Skeletal muscle tissue (tissue), 4 donors: ENCODE results near the gene CSRNP3. TPM values are rescaled to one million over a fixed set of nuclear protein-coding genes. Genes with fewer than 3 reads are reported as not detected.

ENCODE experiments used
- H3K27ac ChIP-seq: one replicate; pipeline ENCODE4 v1.7.0; 2013; ENCODE audit warnings: mild to moderate bottlenecking, low read depth, low read length, inconsistent platforms
- H3K27me3 ChIP-seq, 3 donors: one replicate each; pipeline ENCODE4 v1.7.0; 2013; ENCODE audit warnings: low read length in 3 of 3; ENCODE audit not compliant: control insufficient read depth in 3 of 3, insufficient read depth in 3 of 3
- H3K36me3 ChIP-seq, 3 donors: one replicate each; pipeline ENCODE4 v1.7.0; 2013; ENCODE audit warnings: low read length in 3 of 3; ENCODE audit not compliant: control insufficient read depth in 3 of 3, insufficient read depth in 3 of 3
- H3K4me1 ChIP-seq, 3 donors: one replicate each; pipeline ENCODE4 v1.7.0; 2013; ENCODE audit warnings: low read length in 3 of 3, mild to moderate bottlenecking in 3 of 3; ENCODE audit not compliant: control insufficient read depth in 3 of 3, insufficient read depth in 3 of 3
- H3K4me3 ChIP-seq, 3 donors: one replicate each; pipeline ENCODE4 v1.7.0; 2013; ENCODE audit warnings: low read length in 3 of 3
- H3K9ac ChIP-seq, 3 donors: one replicate each; pipeline ENCODE4 v1.7.0; 2013; ENCODE audit warnings: low read length in 3 of 3, mild to moderate bottlenecking in 3 of 3, moderate library complexity in 2 of 3, low read depth in 1 of 3
- H3K9me3 ChIP-seq, 3 donors: one replicate each; pipeline ENCODE4 v1.7.0; 2013; ENCODE audit warnings: low read length in 3 of 3; ENCODE audit not compliant: control insufficient read depth in 3 of 3
- total RNA-seq: library from RNA; depleted of rRNA; stranded (reverse); fragments of >200 nt; gene quantifications from one replicate; pipeline ENCODE4 v1.2.3, GENCODE V29; 2014
- donor health status: Osteomylitis.

CSRNP3 gene
- total RNA-seq, 1 donor from 2014 or later = 18.8 TPM

- H3K27ac ChIP-seq = no peak overlapping the region
- no peaks in the 10 kb centered on the region for H3K4me1 ChIP-seq
- H3K27me3 ChIP-seq = no peaks in the 10 kb centered on the region
- no peaks in the 10 kb centered on the region for H3K9me3 ChIP-seq
- no peaks in the 10 kb centered on the region for H3K36me3 ChIP-seq
- no peak overlapping the region for H3K4me3 ChIP-seq
- H3K9ac ChIP-seq = no peak overlapping the region
Observed at GRCh38 chr2:165436559-165436958, 32.9 kb upstream of the CSRNP3 start.

GRCh38 chr2:165440367-165440766, 29.1 kb upstream of the CSRNP3 start:
- Histone ChIP-seq H3K36me3 (no peaks in the 10 kb centered on the region), H3K9ac (no peak overlapping the region), H3K27ac (no peak overlapping the region), H3K27me3 (no peaks in the 10 kb centered on the region), H3K9me3 (no peaks in the 10 kb centered on the region), H3K4me3 (no peak overlapping the region), H3K4me1 (no peaks in the 10 kb centered on the region)

- no peaks in the 10 kb centered on the region for H3K36me3 ChIP-seq
- H3K27me3 ChIP-seq = no peaks in the 10 kb centered on the region
- H3K4me3 ChIP-seq = no peak overlapping the region
- H3K4me1 ChIP-seq = no peaks in the 10 kb centered on the region
- H3K9ac ChIP-seq = no peak overlapping the region
- H3K9me3 ChIP-seq = no peaks in the 10 kb centered on the region
- no peak overlapping the region for H3K27ac ChIP-seq
Observed at GRCh38 chr2:165443511-165443910, 26.0 kb upstream of the CSRNP3 start.

GRCh38 chr2:165448406-165448805, 21.1 kb upstream of the CSRNP3 start:
- no peaks in the 10 kb centered on the region for H3K9me3 ChIP-seq
- no peaks in the 10 kb centered on the region for H3K27me3 ChIP-seq
- no peak overlapping the region for H3K9ac ChIP-seq
- H3K36me3 ChIP-seq = no peaks in the 10 kb centered on the region
- H3K27ac ChIP-seq = no peak overlapping the region
- H3K4me3 ChIP-seq = no peak overlapping the region
- no peaks in the 10 kb centered on the region for H3K4me1 ChIP-seq

- H3K9ac ChIP-seq = no peak overlapping the region
- H3K36me3 ChIP-seq = no peaks in the 10 kb centered on the region
- no peak overlapping the region for H3K27ac ChIP-seq
- H3K4me1 ChIP-seq = no peaks in the 10 kb centered on the region
- H3K4me3 ChIP-seq = no peak overlapping the region
- H3K9me3 ChIP-seq = no peaks in the 10 kb centered on the region
- H3K27me3 ChIP-seq = no peaks in the 10 kb centered on the region
Observed at GRCh38 chr2:165450156-165450555, 19.3 kb upstream of the CSRNP3 start.

GRCh38 chr2:165452327-165452726, 17.2 kb upstream of the CSRNP3 start:
- H3K4me3 ChIP-seq = no peak overlapping the region
- H3K27ac ChIP-seq = no peak overlapping the region
- no peaks in the 10 kb centered on the region for H3K27me3 ChIP-seq
- no peaks in the 10 kb centered on the region for H3K4me1 ChIP-seq
- no peaks in the 10 kb centered on the region for H3K36me3 ChIP-seq
- no peaks in the 10 kb centered on the region for H3K9me3 ChIP-seq
- no peak overlapping the region for H3K9ac ChIP-seq

GRCh38 chr2:165453561-165454094, 15.9 kb upstream of the CSRNP3 start:
- no peak overlapping the region for H3K4me3 ChIP-seq
- H3K9ac ChIP-seq = no peak overlapping the region

GRCh38 chr2:165454905-165455304, 14.6 kb upstream of the CSRNP3 start:
- Histone ChIP-seq H3K9me3 (no peaks in the 10 kb centered on the region), H3K4me1 (no peaks in the 10 kb centered on the region), H3K27ac (no peak overlapping the region), H3K27me3 (no peaks in the 10 kb centered on the region), H3K36me3 (no peaks in the 10 kb centered on the region), H3K4me3 (no peak overlapping the region), H3K9ac (no peak overlapping the region)

More at GRCh38 chr2:165453561-165454094, 15.9 kb upstream of the CSRNP3 start:
- Histone ChIP-seq H3K9me3 (no peaks in the 10 kb centered on the region), H3K27ac (no peak overlapping the region), H3K36me3 (no peaks in the 10 kb centered on the region), H3K4me1 (no peaks in the 10 kb centered on the region), H3K27me3 (no peaks in the 10 kb centered on the region)

- Histone ChIP-seq H3K27ac (no peak overlapping the region), H3K36me3 (no peaks in the 10 kb centered on the region), H3K9ac (no peak overlapping the region), H3K27me3 (no peaks in the 10 kb centered on the region), H3K4me1 (no peaks in the 10 kb centered on the region), H3K4me3 (no peak overlapping the region), H3K9me3 (no peaks in the 10 kb centered on the region)
Observed at GRCh38 chr2:165456027-165456426, 13.5 kb upstream of the CSRNP3 start.

GRCh38 chr2:165462443-165462842, 7.1 kb upstream of the CSRNP3 start:
- no peaks in the 10 kb centered on the region for H3K36me3 ChIP-seq
- no peak overlapping the region for H3K4me3 ChIP-seq
- H3K9ac ChIP-seq = no peak overlapping the region
- H3K27ac ChIP-seq = no peak overlapping the region
- no peaks in the 10 kb centered on the region for H3K4me1 ChIP-seq
- no peaks in the 10 kb centered on the region for H3K9me3 ChIP-seq
- no peaks in the 10 kb centered on the region for H3K27me3 ChIP-seq

GRCh38 chr2:165466386-165466785, 3.1 kb upstream of the CSRNP3 start:
- Histone ChIP-seq H3K27ac (no peak overlapping the region), H3K9me3 (no peaks in the 10 kb centered on the region), H3K36me3 (no peaks in the 10 kb centered on the region)

More at GRCh38 chr2:165466386-165466785, 3.1 kb upstream of the CSRNP3 start:
- Histone ChIP-seq H3K4me3 (no peak overlapping the region), H3K9ac (no peak overlapping the region), H3K4me1 (peaks cover 0 to 3% (median 0%) of the 10 kb centered on the region in 3 donors), H3K27me3 (no peaks in the 10 kb centered on the region)
